Myocyte (in vitro differentiated cells): ENCODE measurements around the gene TMPRSS11D. TPM values are rescaled to one million over a fixed set of nuclear protein-coding genes. Genes with fewer than 3 reads are reported as not detected.

Source experiments
- total RNA-seq: library from RNA; depleted of rRNA; stranded (reverse); fragments of >200 nt; gene quantifications from 2 replicates; pipeline ENCODE4 v1.2.3, GENCODE V29; 2014

The TMPRSS11D gene
- total RNA-seq, 1 donor from 2014 or later, result not detected

Other genes starting within 250 kb of the TMPRSS11D start
- gene UBA6, start 182.8 kb downstream of the TMPRSS11D start, total RNA-seq, result 80.1 and 140 TPM in 2 replicates
- gene GNRHR, start 129.6 kb downstream of the TMPRSS11D start, total RNA-seq, result not detected in 2 replicates
- gene TMPRSS11A, start 79.5 kb upstream of the TMPRSS11D start, total RNA-seq, result not detected in 2 replicates
- not detected in 2 replicates for gene TMPRSS11F, start 245.9 kb upstream of the TMPRSS11D start, total RNA-seq